Activated CD8-positive, alpha-beta T cell treated with anti-CD3 and anti-CD28 coated beads for 36 hours (primary cell): ENCODE data around the gene SUPT20H. TPM values are rescaled to one million over a fixed set of nuclear protein-coding genes. Genes with fewer than 3 reads are reported as not detected.

Experiments
- ATAC-seq: fragments of 200-7000 bp; cut with Tn5 transposase; one replicate; pipeline ENCODE4 v1.10.0; 2021; ENCODE audit warnings: mild to moderate bottlenecking, moderate library complexity
- CTCF ChIA-PET: fragments of 350-600 bp; sonication (Branson Sonifier 250); formaldehyde crosslinking; loops from one replicate; lab custom pipeline; 2021; ENCODE audit warnings: antibody characterized with exemption; lab: Charles Lee
- POLR2A ChIA-PET: fragments of 350-600 bp; sonication (Branson Sonifier 250); formaldehyde crosslinking; loops from one replicate; lab custom pipeline; 2021; ENCODE audit warnings: antibody characterized with exemption; lab: Charles Lee
- DNase-seq: peaks from one replicate; pipeline ENCODE4 v3.0.0-alpha.2; 2020
- H3K27ac Mint-ChIP-seq: one replicate; pipeline ENCODE4 v1.8.0; 2021; ENCODE audit warnings: mild to moderate bottlenecking, mixed read lengths
- H3K27me3 Mint-ChIP-seq: one replicate; pipeline ENCODE4 v1.8.0; 2021; ENCODE audit warnings: mixed read lengths
- H3K36me3 Mint-ChIP-seq: one replicate; pipeline ENCODE4 v1.8.0; 2021; ENCODE audit warnings: low read depth, mixed read lengths
- H3K4me1 Mint-ChIP-seq: one replicate; pipeline ENCODE4 v1.8.0; 2021; ENCODE audit warnings: low read depth, mixed read lengths
- H3K4me3 Mint-ChIP-seq: one replicate; pipeline ENCODE4 v1.8.0; 2021; ENCODE audit warnings: mild to moderate bottlenecking, moderate library complexity, mixed read lengths
- H3K9me3 Mint-ChIP-seq: one replicate; pipeline ENCODE4 v1.8.0; 2021; ENCODE audit warnings: mixed read lengths
- CTCF ChIP-seq: fragments of 200-600 bp; IDR thresholded peaks from one replicate; pipeline ENCODE4 v1.8.0; 2022; ENCODE audit warnings: antibody characterized with exemption, mild to moderate bottlenecking
- intact Hi-C: fragments of 100-400 bp; cut with micrococcal nuclease; formaldehyde crosslinking; loops from one replicate; pipeline ENCODE4 v1.10.0; 2022
- total RNA-seq, 2 experiments: library from RNA; stranded (reverse); gene quantifications; one replicate each; pipeline ENCODE4 v1.2.3, GENCODE V29; 2021

The SUPT20H gene
- total RNA-seq, 2 experiments from 2014 or later, result 59.6 to 63.4 TPM

- no peak for DNase-seq
- ATAC-seq, result no peak
- Mint-ChIP-seq H3K36me3 (peaks cover 31% of the 10 kb centered on the region), H3K4me3 (no peak overlapping the region), H3K27ac (no peak overlapping the region), H3K4me1 (peaks cover 5% of the 10 kb centered on the region), H3K27me3 (no peaks in the 10 kb centered on the region), H3K9me3 (peaks cover 2% of the 10 kb centered on the region)
- TF ChIP-seq CTCF, result no peak
- ChIA-PET CTCF (no interaction called here), POLR2A (interaction anchor here (1.3 kb wide), 1 partner anchor 26 kb away, joined by 3 read pairs; no protein-coding TSS in a partner anchor)
- intact Hi-C loops, result loop anchor here (10.0 kb wide), 1 partner anchor 125 kb away; no protein-coding TSS in a partner anchor
Observed at GRCh38 chr13:36979361-36980050, 80.0 kb downstream of the SUPT20H start.

DNA sequence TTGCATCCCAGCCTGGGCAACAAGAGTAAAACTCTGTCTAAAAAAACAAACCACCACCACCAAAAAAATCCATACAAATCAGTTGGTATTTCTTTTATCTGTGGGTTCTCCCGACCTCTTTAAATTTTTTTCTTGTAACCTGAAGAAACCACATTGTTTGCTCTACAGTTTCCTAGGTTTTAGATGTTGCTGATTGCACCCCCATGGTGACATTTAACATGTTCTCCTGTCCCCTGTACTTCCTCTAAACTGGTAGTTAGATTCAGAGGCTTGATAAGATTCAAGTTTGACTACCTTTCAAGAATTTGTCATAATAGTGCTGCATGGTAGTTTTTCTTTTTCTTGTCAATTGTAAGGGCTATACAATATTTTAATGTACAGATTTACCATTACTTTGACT lies 84.3 kb downstream of the SUPT20H start:
- Mint-ChIP-seq H3K27me3 (no peaks in the 10 kb centered on the region), H3K27ac (no peak overlapping the region), H3K36me3 (peaks cover 37% of the 10 kb centered on the region), H3K4me1 (peaks cover 4% of the 10 kb centered on the region), H3K4me3 (no peak overlapping the region), H3K9me3 (peaks cover 2% of the 10 kb centered on the region)
- ChIA-PET CTCF (no interaction called here), POLR2A (no interaction called here)
- intact Hi-C loops, result no loop called here
- TF ChIP-seq CTCF, result no peak
- no peak for ATAC-seq
- DNase-seq, result no peak

DNA sequence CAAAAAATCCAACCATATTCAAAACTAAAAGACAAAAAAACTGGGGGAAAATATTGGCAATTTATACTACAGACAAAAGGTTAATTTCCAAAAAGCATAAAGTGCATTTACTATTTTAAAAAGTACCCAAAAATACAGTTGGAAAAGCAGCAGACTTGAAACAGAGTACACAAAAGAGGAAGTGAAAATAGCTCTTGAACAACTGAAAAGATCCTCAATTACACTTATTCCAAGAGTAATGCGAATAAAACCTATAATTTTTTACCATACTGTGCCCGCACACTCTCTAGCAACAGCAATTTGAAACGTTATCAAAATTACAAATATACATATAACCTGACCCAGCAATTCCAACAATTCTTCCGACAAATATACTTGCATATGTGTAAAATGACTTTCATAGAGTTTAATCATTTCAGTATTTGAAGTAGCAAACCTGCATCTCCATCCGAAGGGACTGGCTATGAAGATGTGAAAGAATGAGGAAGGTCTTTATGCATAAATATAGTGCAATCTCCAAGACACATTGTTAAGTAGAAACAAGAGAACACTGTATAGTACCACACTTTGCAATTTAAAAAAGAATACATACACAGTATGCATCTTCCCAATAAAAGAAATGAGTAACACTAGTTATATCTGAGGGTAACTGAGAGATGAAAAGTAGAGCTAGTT lies 85.7 kb downstream of the SUPT20H start:
- CTCF ChIA-PET, result interaction anchor here (1.0 kb wide), 2 partner anchors 9 to 16 kb away, joined by 3 to 5 read pairs; no protein-coding TSS in a partner anchor
- no peak for TF ChIP-seq CTCF
- POLR2A ChIA-PET, result no interaction called here
- ATAC-seq, result no peak
- Mint-ChIP-seq H3K36me3 (peaks cover 38% of the 10 kb centered on the region), H3K4me3 (no peak overlapping the region), H3K9me3 (peaks cover 2% of the 10 kb centered on the region), H3K27me3 (no peaks in the 10 kb centered on the region), H3K27ac (no peak overlapping the region), H3K4me1 (peaks cover 4% of the 10 kb centered on the region)
- intact Hi-C loops, result no loop called here
- DNase-seq, result no peak

DNA sequence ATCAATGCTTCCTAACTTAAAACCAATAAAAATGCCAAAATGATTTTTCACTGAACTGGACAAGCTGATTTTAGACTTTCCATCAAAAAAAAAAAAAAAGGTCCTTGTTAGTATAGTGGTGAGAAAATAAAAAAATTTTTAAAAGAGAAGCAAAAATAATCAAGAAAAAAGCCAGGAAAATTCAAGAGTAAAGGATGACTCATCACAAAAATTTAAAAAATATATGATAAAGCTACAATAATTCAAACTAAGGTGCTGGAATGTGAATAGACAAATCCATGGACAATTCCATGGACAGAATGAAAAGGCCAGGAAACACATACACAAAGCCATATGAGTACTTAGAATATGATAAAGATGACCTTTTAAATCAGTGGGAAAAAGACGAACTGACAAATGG lies 86.5 kb downstream of the SUPT20H start:
- TF ChIP-seq CTCF, result no peak
- peaks cover 43% of the 10 kb centered on the region for H3K36me3 Mint-ChIP-seq
- intact Hi-C loops, result no loop called here
- H3K9me3 Mint-ChIP-seq, result peaks cover 2% of the 10 kb centered on the region
- ATAC-seq (no peak), DNase-seq (no peak)
- H3K27me3 Mint-ChIP-seq, result no peaks in the 10 kb centered on the region
- H3K4me3 Mint-ChIP-seq, result no peak overlapping the region
- no peak overlapping the region for H3K27ac Mint-ChIP-seq
- ChIA-PET CTCF (interaction anchor here (1.0 kb wide), 1 partner anchor 10 kb away, joined by 5 read pairs; no protein-coding TSS in a partner anchor), POLR2A (no interaction called here)
- peaks cover 4% of the 10 kb centered on the region for H3K4me1 Mint-ChIP-seq

DNA sequence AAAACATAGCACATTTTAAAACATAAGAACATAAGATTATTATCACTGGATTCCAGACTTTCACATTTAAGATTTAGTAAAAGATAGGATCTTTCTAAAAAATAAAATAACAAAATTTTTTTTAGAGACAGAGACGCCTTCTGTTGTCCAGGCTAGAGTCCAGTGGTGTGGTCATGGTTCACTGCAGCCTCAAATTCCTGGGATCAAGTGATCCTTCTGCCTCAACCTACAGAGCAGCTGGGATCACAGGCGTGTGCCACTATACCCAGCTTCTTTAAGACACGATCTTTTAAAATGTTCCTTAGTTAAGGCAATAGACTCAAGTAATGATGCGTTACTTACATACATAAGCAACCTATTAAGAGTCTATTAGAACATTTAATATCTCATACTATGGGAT lies 93.1 kb downstream of the SUPT20H start:
- no peak for TF ChIP-seq CTCF

More for the DNA sequence above, 93.1 kb downstream of the SUPT20H start:
- no peak overlapping the region for H3K27ac Mint-ChIP-seq
- intact Hi-C loops, result no loop called here
- ChIA-PET CTCF (interaction anchor here (1.4 kb wide), 1 partner anchor 14 kb away, joined by 3 read pairs; no protein-coding TSS in a partner anchor), POLR2A (no interaction called here)
- H3K27me3 Mint-ChIP-seq, result no peaks in the 10 kb centered on the region
- DNase-seq (no peak), ATAC-seq (no peak)
- H3K36me3 Mint-ChIP-seq, result peaks cover 41% of the 10 kb centered on the region
- no peaks in the 10 kb centered on the region for H3K9me3 Mint-ChIP-seq
- no peak overlapping the region for H3K4me3 Mint-ChIP-seq
- H3K4me1 Mint-ChIP-seq, result peaks cover 10% of the 10 kb centered on the region
